HEK293 (cell line): Measurements from ENCODE around the gene PXYLP1.

Source experiments
- CTCF ChIP-seq: fragments of 450-650 bp; formaldehyde crosslinking; IDR thresholded peaks from 2 replicates; pipeline ENCODE4 v1.5.1; 2016; ENCODE audit warnings: missing biosample characterization, missing genetic modification characterization
- IKZF3 ChIP-seq: fragments of 450-650 bp; IDR thresholded peaks from 2 replicates; pipeline ENCODE4 v1.5.0; 2018; ENCODE audit warnings: missing biosample characterization, mild to moderate bottlenecking, missing genetic modification characterization, moderate library complexity
- KLF1 ChIP-seq: fragments of 450-650 bp; formaldehyde crosslinking; IDR thresholded peaks from 2 replicates; pipeline ENCODE4 v1.5.1; 2016; ENCODE audit warnings: missing biosample characterization, missing genetic modification characterization
- YY1 ChIP-seq: fragments of 450-650 bp; formaldehyde crosslinking; IDR thresholded peaks from 2 replicates; pipeline ENCODE4 v1.5.1; 2018; ENCODE audit warnings: missing biosample characterization, missing genetic modification characterization
- ZBTB6 ChIP-seq: fragments of 450-650 bp; formaldehyde crosslinking; IDR thresholded peaks from 2 replicates; pipeline ENCODE4 v1.5.1; 2017; ENCODE audit warnings: missing biosample characterization, missing genetic modification characterization
- ZNF274 ChIP-seq, 2 experiments: fragments of 200-500 bp in 1 of 2; fragments of 450-650 bp in 1 of 2; sonication (Bioruptor generic) in 1 of 2; formaldehyde crosslinking in 1 of 2; IDR thresholded peaks; 2 replicates each; pipeline versions ENCODE4 v1.5.1 to v1.6.1; 2014 to 2016; ENCODE audit warnings: borderline replicate concordance in 1 of 2, inconsistent platforms in 1 of 2, low read length in 1 of 2, missing biosample characterization in 1 of 2, missing genetic modification characterization in 1 of 2
- ZNF549 ChIP-seq: fragments of 450-650 bp; IDR thresholded peaks from 2 replicates; pipeline ENCODE4 v1.5.1; 2018; ENCODE audit warnings: missing biosample characterization, missing genetic modification characterization, mild to moderate bottlenecking, inconsistent platforms, moderate library complexity
- ZNF660 ChIP-seq: fragments of 450-650 bp; IDR thresholded peaks from 2 replicates; pipeline ENCODE4 v1.5.1; 2018; ENCODE audit warnings: missing biosample characterization, mild to moderate bottlenecking, missing genetic modification characterization
- ZNF677 ChIP-seq: fragments of 450-650 bp; IDR thresholded peaks from 2 replicates; pipeline ENCODE4 v1.5.0; 2018; ENCODE audit warnings: missing biosample characterization, mild to moderate bottlenecking, missing genetic modification characterization, moderate library complexity
- ZXDB ChIP-seq: fragments of 450-650 bp; formaldehyde crosslinking; IDR thresholded peaks from 2 replicates; pipeline ENCODE4 v1.5.1; 2016; ENCODE audit warnings: missing biosample characterization, missing genetic modification characterization

- TF ChIP-seq CTCF (tag by site-specific recombination): no peak
- no peak for TF ChIP-seq YY1 (tag by site-specific recombination)
- no peak for TF ChIP-seq ZNF677
- no peak for TF ChIP-seq ZNF549 (tag by site-specific recombination)
- no peak for TF ChIP-seq KLF1 (tag by site-specific recombination)
- TF ChIP-seq ZNF274 (IDR thresholded peaks at IDR 0.05; ENCODE audit: low read length): no peak
- TF ChIP-seq ZNF274 (tag by site-specific recombination; IDR thresholded peaks at IDR 0.05; ENCODE audit: borderline replicate concordance): no peak
- no peak for TF ChIP-seq ZXDB
- no peak for TF ChIP-seq IKZF3
- TF ChIP-seq ZBTB6: no peak
- TF ChIP-seq ZNF660: no peak
These were observed 109.9 kb downstream of the PXYLP1 start for GRCh38 chr3:141341536-141341935.
